HG02759 (cell line): Measurements from ENCODE around the gene DNAH2.

Source experiments
- ATAC-seq: cut with Tn5 transposase; IDR thresholded peaks from one replicate; pipeline ENCODE4 v1.9.1; 2021; ENCODE audit warnings: mild to moderate bottlenecking, moderate library complexity; ENCODE audit not compliant: unreplicated experiment

Gene DNAH2

GRCh38 chr17:7838090-7839075 is 120.8 kb downstream of the DNAH2 start:
- no peak for ATAC-seq

DNA sequence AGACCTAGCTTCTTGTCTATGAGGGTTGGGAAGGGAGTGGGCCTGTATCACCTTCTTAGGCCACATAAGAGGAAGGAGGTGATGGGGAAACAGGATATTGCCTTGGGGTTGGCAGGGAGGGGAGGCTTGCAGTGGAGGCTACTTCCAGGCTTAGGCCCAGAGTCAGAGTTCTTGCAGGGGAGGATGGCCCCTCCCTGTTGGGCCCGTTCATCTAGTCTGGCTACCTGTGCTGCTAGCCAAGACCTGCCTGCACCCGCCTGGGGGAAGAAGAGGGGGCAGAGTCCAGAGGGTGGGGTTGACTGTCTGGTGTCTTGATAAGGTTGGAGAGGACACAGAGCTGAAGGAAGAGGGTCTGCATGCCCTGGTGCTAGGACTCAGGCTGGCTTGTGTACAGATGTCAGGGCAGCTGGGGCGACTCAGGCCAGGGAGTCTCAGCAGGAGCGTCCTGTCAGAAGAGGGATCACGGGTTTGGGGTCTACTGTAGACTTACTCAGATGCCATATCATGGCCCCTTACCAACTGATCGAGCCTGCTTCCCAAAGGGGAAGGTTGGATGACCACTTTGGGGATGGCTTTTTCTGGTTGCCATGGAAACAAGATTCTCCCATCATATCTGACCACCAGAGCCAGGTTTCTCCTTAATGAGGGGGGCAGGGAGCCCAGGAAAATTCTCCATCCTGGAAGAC is 121.8 kb downstream of the DNAH2 start:
- ATAC-seq, result no peak

DNA sequence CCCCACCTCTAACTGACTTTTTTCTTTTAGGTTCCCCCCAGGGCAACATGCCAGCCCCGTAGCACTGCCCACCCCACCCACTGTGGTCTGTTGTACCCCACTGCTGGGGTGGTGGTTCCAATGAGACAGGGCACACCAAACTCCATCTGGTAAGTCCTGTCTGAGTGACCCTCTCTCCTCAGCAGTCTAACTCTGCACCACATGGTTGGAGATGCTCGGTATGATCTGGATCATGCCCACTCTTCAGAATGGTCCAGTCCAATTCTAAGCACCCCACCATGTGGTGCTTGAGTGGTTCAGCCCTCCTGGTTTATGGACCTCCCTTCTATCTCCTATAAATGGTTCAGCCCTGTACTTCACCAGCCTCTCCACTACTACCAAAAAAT is 122.3 kb downstream of the DNAH2 start:
- no peak for ATAC-seq

GRCh38 chr17:7840441-7840840 is 122.9 kb downstream of the DNAH2 start:
- no peak for ATAC-seq

GRCh38 chr17:7840875-7841274 is 123.3 kb downstream of the DNAH2 start:
- ATAC-seq, result no peak

- ATAC-seq, result peak; percentile 11
These were observed 123.9 kb downstream of the DNAH2 start for GRCh38 chr17:7841396-7841914.

GRCh38 chr17:7841915-7842379 is 124.4 kb downstream of the DNAH2 start:
- ATAC-seq, result peak; percentile 27

- ATAC-seq, result peak; percentile 30
These were observed 125.1 kb downstream of the DNAH2 start for GRCh38 chr17:7842380-7843256.

GRCh38 chr17:7843257-7843535 is 125.7 kb downstream of the DNAH2 start:
- ATAC-seq, result no peak

DNA sequence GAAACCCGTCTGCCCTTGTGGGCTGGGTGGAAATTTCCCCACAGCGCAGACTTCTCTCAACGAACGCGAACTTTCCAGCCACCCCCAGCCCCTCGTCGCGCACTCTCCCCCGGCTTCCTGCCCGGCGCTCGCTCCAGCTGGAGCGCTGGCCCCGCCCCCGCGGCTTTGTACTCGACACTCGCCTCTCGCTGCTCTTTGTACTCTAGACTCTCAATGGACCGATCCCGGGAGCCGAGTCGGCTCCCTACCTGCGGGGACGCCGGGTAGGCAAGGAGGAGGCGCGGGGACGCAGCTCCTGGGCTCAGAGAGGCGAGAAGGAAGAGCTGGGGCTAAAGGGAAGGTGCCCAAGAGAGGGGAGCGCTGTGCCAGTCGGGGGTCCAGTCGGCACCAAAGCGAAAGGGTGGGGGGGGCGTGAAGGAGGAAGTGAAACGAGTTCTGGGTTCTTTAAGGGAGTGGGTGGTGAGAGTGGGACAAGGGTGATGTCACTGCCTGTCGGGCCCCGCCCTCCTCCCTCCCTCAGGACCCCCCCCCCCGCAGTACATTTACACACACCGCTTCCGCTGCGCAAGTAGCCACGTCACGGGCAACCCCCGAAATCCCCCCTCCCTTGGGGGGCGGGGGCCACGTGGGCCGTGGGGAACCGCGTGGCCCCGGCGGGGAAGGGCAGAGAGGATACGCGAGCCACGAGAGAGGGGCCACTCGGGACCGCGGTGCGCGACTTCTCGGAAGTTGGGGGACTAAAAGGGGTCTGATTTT is 126.2 kb downstream of the DNAH2 start:
- peak; percentile 39 for ATAC-seq

- peak; percentile 46 for ATAC-seq
These were observed 127.0 kb downstream of the DNAH2 start for GRCh38 chr17:7844292-7845154.

- no peak for ATAC-seq
These were observed 128.0 kb downstream of the DNAH2 start for GRCh38 chr17:7845359-7846062.

DNA sequence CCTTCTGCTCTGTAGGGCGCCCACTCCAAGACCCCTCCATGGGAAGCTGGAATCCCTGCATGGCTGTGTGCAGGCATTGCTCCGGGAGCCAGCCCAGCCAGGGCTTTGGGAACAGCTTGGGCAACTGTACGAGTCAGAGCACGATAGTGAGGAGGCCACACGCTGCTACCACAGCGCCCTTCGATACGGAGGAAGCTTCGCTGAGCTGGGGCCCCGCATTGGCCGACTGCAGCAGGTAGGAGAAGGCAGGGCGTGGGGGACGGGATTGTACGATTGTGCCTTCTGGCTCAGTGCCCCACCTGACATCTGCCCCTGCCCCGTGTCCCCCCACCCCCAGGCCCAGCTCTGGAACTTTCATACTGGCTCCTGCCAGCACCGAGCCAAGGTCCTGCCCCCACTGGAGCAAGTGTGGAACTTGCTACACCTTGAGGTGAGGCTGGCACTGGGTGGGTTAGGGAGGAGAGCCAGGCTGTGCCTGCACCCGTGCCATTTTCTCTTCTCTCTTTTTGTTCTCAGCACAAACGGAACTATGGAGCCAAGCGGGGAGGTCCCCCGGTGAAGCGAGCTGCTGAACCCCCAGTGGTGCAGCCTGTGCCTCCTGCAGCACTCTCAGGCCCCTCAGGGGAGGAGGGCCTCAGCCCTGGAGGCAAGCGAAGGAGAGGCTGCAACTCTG is 128.7 kb downstream of the DNAH2 start:
- no peak for ATAC-seq

- no peak for ATAC-seq
These were observed 129.5 kb downstream of the DNAH2 start for GRCh38 chr17:7846765-7847661.

- no peak for ATAC-seq
These were observed 130.6 kb downstream of the DNAH2 start for GRCh38 chr17:7848131-7848579.

GRCh38 chr17:7848739-7849129 is 131.2 kb downstream of the DNAH2 start:
- ATAC-seq, result no peak

GRCh38 chr17:7849130-7849750 is 131.7 kb downstream of the DNAH2 start:
- ATAC-seq, result no peak
